ENCODE data around the gene MAGOH.

Gene MAGOH

GRCh38 chr1:53220962-53221286 is 17.4 kb downstream of the MAGOH start:
- no peak for TF ChIP-seq EZH2phosphoT487 (IDR thresholded peaks at IDR 0.05; ENCODE audit: low read depth)
- no peak for TF ChIP-seq CTCF (IDR thresholded peaks at IDR 0.05; ENCODE audit: low read depth, low read length)
- Histone ChIP-seq H3K4me2 (ENCODE audit: low read length) (peak overlapping the region; percentile 98), H3K9me3 (ENCODE audit: insufficient read depth, low read length) (no peaks in the 10 kb centered on the region), H3K79me2 (ENCODE audit: low read length) (peaks cover 7% of the 10 kb centered on the region), H2AFZ (ENCODE audit: low read depth, low read length) (peak overlapping the region; percentile 86), H3K27me3 (ENCODE audit: low read depth, low read length) (no peaks in the 10 kb centered on the region), H3K27ac (ENCODE audit: low read length) (peak overlapping the region; percentile 78), H3K9ac (ENCODE audit: low read length) (peak overlapping the region; percentile 86), H4K20me1 (ENCODE audit: insufficient read depth, low read length) (no peaks in the 10 kb centered on the region), H3K4me3 (ENCODE audit: low read length) (peak overlapping the region; percentile 95), H3K36me3 (replicated peaks; ENCODE audit: low read depth, low read length) (no peaks in the 10 kb centered on the region), H3K4me1 (ENCODE audit: low read length) (peaks cover 10% of the 10 kb centered on the region)

GRCh38 chr1:53220171-53220961 is 18.0 kb downstream of the MAGOH start, which contains the start of gene CZIB:
TSS of gene CZIB (minus strand) at chr1:53220634. CDS start at chr1:53220575, 59 bp downstream.
- H3K4me3 ChIP-seq (ENCODE audit: low read length), result peak within 1 kb of the TSS; percentile 95
- H3K4me2 ChIP-seq (ENCODE audit: low read length), result peak within 1 kb of the TSS; percentile 98
- no peak for TF ChIP-seq EZH2phosphoT487 (IDR thresholded peaks at IDR 0.05; ENCODE audit: low read depth)
- no peak for TF ChIP-seq CTCF (IDR thresholded peaks at IDR 0.05; ENCODE audit: low read depth, low read length)
- peaks cover 7% of the 10 kb centered on the region for H3K79me2 ChIP-seq (ENCODE audit: low read length)
- peaks cover 10% of the 10 kb centered on the region for H3K4me1 ChIP-seq (ENCODE audit: low read length)
- peak within 1 kb of the TSS; percentile 93 for H2AFZ ChIP-seq (ENCODE audit: low read depth, low read length)
- H3K27ac ChIP-seq (ENCODE audit: low read length), result peak within 1 kb of the TSS; percentile 78
- H3K9me3 ChIP-seq (ENCODE audit: insufficient read depth, low read length), result no peaks in the 10 kb centered on the region
- H3K27me3 ChIP-seq (ENCODE audit: low read depth, low read length), result no peaks in the 10 kb centered on the region
- peak within 1 kb of the TSS; percentile 86 for H3K9ac ChIP-seq (ENCODE audit: low read length)
- no peaks in the 10 kb centered on the region for H4K20me1 ChIP-seq (ENCODE audit: insufficient read depth, low read length)
- no peaks in the 10 kb centered on the region for H3K36me3 ChIP-seq (replicated peaks; ENCODE audit: low read depth, low read length)

- no peaks in the 10 kb centered on the region for H4K20me1 ChIP-seq (ENCODE audit: insufficient read depth, low read length)
These were observed 18.6 kb downstream of the MAGOH start for GRCh38 chr1:53219711-53220110.

More at GRCh38 chr1:53219711-53220110, 18.6 kb downstream of the MAGOH start:
- H3K4me1 ChIP-seq (ENCODE audit: low read length), result peaks cover 10% of the 10 kb centered on the region
- H2AFZ ChIP-seq (ENCODE audit: low read depth, low read length), result no peak overlapping the region
- no peaks in the 10 kb centered on the region for H3K9me3 ChIP-seq (ENCODE audit: insufficient read depth, low read length)
- peak overlapping the region; percentile 78 for H3K27ac ChIP-seq (ENCODE audit: low read length)
- H3K4me2 ChIP-seq (ENCODE audit: low read length), result peak overlapping the region; percentile 65
- peaks cover 7% of the 10 kb centered on the region for H3K79me2 ChIP-seq (ENCODE audit: low read length)
- H3K36me3 ChIP-seq (replicated peaks; ENCODE audit: low read depth, low read length), result no peaks in the 10 kb centered on the region
- TF ChIP-seq EZH2phosphoT487 (IDR thresholded peaks at IDR 0.05; ENCODE audit: low read depth), result no peak
- TF ChIP-seq CTCF (IDR thresholded peaks at IDR 0.05; ENCODE audit: low read depth, low read length), result no peak
- H3K27me3 ChIP-seq (ENCODE audit: low read depth, low read length), result no peaks in the 10 kb centered on the region
- H3K4me3 ChIP-seq (ENCODE audit: low read length), result peak overlapping the region; percentile 95
- H3K9ac ChIP-seq (ENCODE audit: low read length), result peak overlapping the region; percentile 86
